ENCODE measurements around the gene BAX. TPM values are rescaled to one million over a fixed set of nuclear protein-coding genes. Genes with fewer than 3 reads are reported as not detected.
A peak's percentile ranks its signal among the peaks of the same experiment; 100 is the strongest.

The BAX gene
- total and polyA plus RNA-seq, 2 of the 13 experiments (the other 11 are each of a cell fraction or from before 2014, with no cell fraction given) = 139 to 176 TPM

GRCh38 chr19:48961673-48962028 is 7.0 kb downstream of the BAX start (continued):
- TF ChIP-seq HOMEZ (CRISPR knock-in tag; IDR thresholded peaks at IDR 0.05; ENCODE audit: low read depth) (no peak), NR3C1 (CRISPR knock-in tag; IDR thresholded peaks at IDR 0.05) (no peak), RORA (CRISPR knock-in tag; IDR thresholded peaks at IDR 0.05) (no peak), BRD4 (CRISPR knock-in tag; IDR thresholded peaks at IDR 0.05) (0 out of 2 replicates have a peak, but pooled peaks have one; percentile 3), KMT2B (CRISPR knock-in tag; IDR thresholded peaks at IDR 0.05) (no peak), SRF (IDR thresholded peaks at IDR 0.05; ENCODE audit: low read depth, low read length) (no peak), ZBTB20 (CRISPR knock-in tag; IDR thresholded peaks at IDR 0.05; ENCODE audit: borderline replicate concordance, low read depth) (no peak), NCOR1 (IDR thresholded peaks at IDR 0.05; ENCODE audit: borderline replicate concordance, low read length) (no peak), HNRNPK (IDR thresholded peaks at IDR 0.05; ENCODE audit: low read depth, low read length, poor library complexity, severe bottlenecking) (no peak), ZNF207 (IDR thresholded peaks at IDR 0.05; ENCODE audit: borderline replicate concordance) (no peak), CSRNP1 (CRISPR knock-in tag; IDR thresholded peaks at IDR 0.05) (0 out of 2 replicates have a peak, but pooled peaks have one; percentile 4), POLR2G (IDR thresholded peaks at IDR 0.05; ENCODE audit: low read depth, low read length) (no peak), YEATS2 (CRISPR knock-in tag; IDR thresholded peaks at IDR 0.05; ENCODE audit: borderline replicate concordance) (no peak), GTF3A (CRISPR knock-in tag; conservative IDR thresholded peaks at IDR 0.05) (no peak), SNAPC4 (CRISPR knock-in tag; IDR thresholded peaks at IDR 0.05) (no peak; the same call in 1 of the 2 replicates), ZNF780A (CRISPR knock-in tag; IDR thresholded peaks at IDR 0.05) (no peak), JDP2 (CRISPR knock-in tag; IDR thresholded peaks at IDR 0.05; ENCODE audit: borderline replicate concordance) (no peak; the same call in 1 of the 2 replicates), SMAD3 (CRISPR knock-in tag; IDR thresholded peaks at IDR 0.05) (no peak), RAD51 (IDR thresholded peaks at IDR 0.05; ENCODE audit: borderline replicate concordance) (no peak), IRF1 (CRISPR knock-in tag; IDR thresholded peaks at IDR 0.05; ENCODE audit: low read depth) (no peak), ZMAT3 (CRISPR knock-in tag; conservative IDR thresholded peaks at IDR 0.05) (0 out of 2 replicates have a peak, but pooled peaks have one; percentile 20), ARID2 (CRISPR knock-in tag; IDR thresholded peaks at IDR 0.05; ENCODE audit: borderline replicate concordance) (0 out of 2 replicates have a peak, but pooled peaks have one; percentile 4)
